ENCODE data around the gene SMARCA4.

The SMARCA4 gene

GRCh38 chr19:10920781-10921180, 40.0 kb upstream of the SMARCA4 start:
- no peaks in the 10 kb centered on the region for H3K9me2 ChIP-seq (ENCODE audit: low read depth, low read length)
- H3K4me2 ChIP-seq (ENCODE audit: low read length) = no peak overlapping the region
- H3K9ac ChIP-seq (ENCODE audit: low read length) = no peak overlapping the region
- TF ChIP-seq CTCF (IDR thresholded peaks at IDR 0.05; ENCODE audit: low read length) = no peak
- no peak for TF ChIP-seq EZH2 (IDR thresholded peaks at IDR 0.05; ENCODE audit: borderline replicate concordance, low read length)
- H4K20me1 ChIP-seq (ENCODE audit: insufficient read depth, low read length) = no peaks in the 10 kb centered on the region
- H3K9me3 ChIP-seq (ENCODE audit: low read length) = no peaks in the 10 kb centered on the region
- no peaks in the 10 kb centered on the region for H3K27me3 ChIP-seq (ENCODE audit: insufficient read depth, low read length)
- no peaks in the 10 kb centered on the region for H3K4me1 ChIP-seq (ENCODE audit: insufficient read depth, low read length, severe bottlenecking)
- H3K36me3 ChIP-seq (ENCODE audit: insufficient read depth, low read length) = peaks cover 66% of the 10 kb centered on the region
- no peak overlapping the region for H3K27ac ChIP-seq (ENCODE audit: low read depth, low read length, poor library complexity, severe bottlenecking)
- H3F3A ChIP-seq (ENCODE audit: insufficient read depth, low read length) = no peaks in the 10 kb centered on the region
- H3K4me3 ChIP-seq (ENCODE audit: low read depth, low read length, poor library complexity, severe bottlenecking) = no peak overlapping the region
- no peak overlapping the region for H2AFZ ChIP-seq (ENCODE audit: low read length)
- no peaks in the 10 kb centered on the region for H3K79me2 ChIP-seq (ENCODE audit: insufficient read depth, low read length)

GRCh38 chr19:10921199-10921909, 39.5 kb upstream of the SMARCA4 start:
- Histone ChIP-seq H3K9me3 (ENCODE audit: low read length) (no peaks in the 10 kb centered on the region), H3K9me2 (ENCODE audit: low read depth, low read length) (no peaks in the 10 kb centered on the region), H3K4me3 (ENCODE audit: low read depth, low read length, poor library complexity, severe bottlenecking) (no peak overlapping the region), H3K27ac (ENCODE audit: low read depth, low read length, poor library complexity, severe bottlenecking) (no peak overlapping the region), H3F3A (ENCODE audit: insufficient read depth, low read length) (no peaks in the 10 kb centered on the region), H3K9ac (ENCODE audit: low read length) (no peak overlapping the region), H4K20me1 (ENCODE audit: insufficient read depth, low read length) (no peaks in the 10 kb centered on the region), H3K36me3 (ENCODE audit: insufficient read depth, low read length) (peaks cover 61% of the 10 kb centered on the region), H2AFZ (ENCODE audit: low read length) (no peak overlapping the region), H3K4me2 (ENCODE audit: low read length) (no peak overlapping the region), H3K79me2 (ENCODE audit: insufficient read depth, low read length) (no peaks in the 10 kb centered on the region), H3K4me1 (ENCODE audit: insufficient read depth, low read length, severe bottlenecking) (no peaks in the 10 kb centered on the region), H3K27me3 (ENCODE audit: insufficient read depth, low read length) (no peaks in the 10 kb centered on the region)
- TF ChIP-seq CTCF (IDR thresholded peaks at IDR 0.05; ENCODE audit: low read length) (no peak), EZH2 (IDR thresholded peaks at IDR 0.05; ENCODE audit: borderline replicate concordance, low read length) (no peak)

GRCh38 chr19:10921910-10922637, 38.8 kb upstream of the SMARCA4 start:
- Histone ChIP-seq H3K9me2 (ENCODE audit: low read depth, low read length) (no peaks in the 10 kb centered on the region), H3K4me2 (ENCODE audit: low read length) (no peak overlapping the region), H4K20me1 (ENCODE audit: insufficient read depth, low read length) (no peaks in the 10 kb centered on the region), H3K9me3 (ENCODE audit: low read length) (no peaks in the 10 kb centered on the region), H3K36me3 (ENCODE audit: insufficient read depth, low read length) (peaks cover 56% of the 10 kb centered on the region; the same call in 1 of the 2 replicates), H3K4me1 (ENCODE audit: insufficient read depth, low read length, severe bottlenecking) (peaks cover under 1% of the 10 kb centered on the region), H3K4me3 (ENCODE audit: low read depth, low read length, poor library complexity, severe bottlenecking) (no peak overlapping the region), H3K79me2 (ENCODE audit: insufficient read depth, low read length) (no peaks in the 10 kb centered on the region), H3F3A (ENCODE audit: insufficient read depth, low read length) (no peaks in the 10 kb centered on the region), H3K27ac (ENCODE audit: low read depth, low read length, poor library complexity, severe bottlenecking) (no peak overlapping the region), H2AFZ (ENCODE audit: low read length) (no peak overlapping the region), H3K27me3 (ENCODE audit: insufficient read depth, low read length) (no peaks in the 10 kb centered on the region), H3K9ac (ENCODE audit: low read length) (no peak overlapping the region)
- TF ChIP-seq CTCF (IDR thresholded peaks at IDR 0.05; ENCODE audit: low read length) (no peak), EZH2 (IDR thresholded peaks at IDR 0.05; ENCODE audit: borderline replicate concordance, low read length) (no peak)

All from OCI-LY1 (cell line).